Occipital lobe (tissue), 2 donors: ENCODE data around the gene IFNL2. TPM values are rescaled to one million over a fixed set of nuclear protein-coding genes. Genes with fewer than 3 reads are reported as not detected.
"Not testable (repeated sequence)": the region's sequence is repeated elsewhere in the genome, so short reads cannot be mapped to it uniquely, and the experiment has no call there.

ENCODE experiments used
- DNase-seq: peaks from one replicate; lab custom pipeline; 2025; lab: John Stamatoyannopoulos, UW
- total RNA-seq: library from RNA; depleted of rRNA; stranded (reverse); fragments of >200 nt; gene quantifications from one replicate; pipeline ENCODE4 v1.2.3, GENCODE V29; 2014

IFNL2 gene
- total RNA-seq, 1 donor from 2014 or later, result not detected

DNA sequence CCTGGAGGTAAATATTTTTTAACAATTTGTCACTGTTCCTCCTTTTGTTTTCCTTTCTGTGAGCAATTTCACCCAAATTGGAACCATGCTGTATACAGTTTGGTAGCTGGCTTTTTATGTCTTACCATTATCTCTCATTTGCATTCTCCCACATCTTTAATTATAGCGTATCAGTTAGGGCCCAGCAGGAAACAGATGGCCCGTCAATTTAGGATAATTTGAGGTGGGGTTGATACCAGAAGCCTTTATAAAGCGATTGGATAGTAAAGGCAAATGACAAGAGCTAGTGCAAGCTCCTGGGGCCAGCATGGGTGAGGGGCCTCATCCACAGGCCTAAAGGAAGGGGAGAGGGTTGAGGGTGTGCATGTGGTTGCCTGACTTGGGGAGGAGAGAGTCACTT, 15.7 kb upstream of the IFNL2 start:
- DNase-seq, result no peak

- DNase-seq, result no peak
Measured at GRCh38 chr19:39253374-39254149, 14.6 kb upstream of the IFNL2 start.

GRCh38 chr19:39254531-39255345, 13.5 kb upstream of the IFNL2 start:
- no peak for DNase-seq

- DNase-seq, result no peak
Measured at GRCh38 chr19:39257227-39257626, 11.0 kb upstream of the IFNL2 start.

GRCh38 chr19:39261704-39262103, 6.5 kb upstream of the IFNL2 start:
- DNase-seq, result no peak

GRCh38 chr19:39262496-39262895, 5.7 kb upstream of the IFNL2 start:
- DNase-seq, result no peak

DNA sequence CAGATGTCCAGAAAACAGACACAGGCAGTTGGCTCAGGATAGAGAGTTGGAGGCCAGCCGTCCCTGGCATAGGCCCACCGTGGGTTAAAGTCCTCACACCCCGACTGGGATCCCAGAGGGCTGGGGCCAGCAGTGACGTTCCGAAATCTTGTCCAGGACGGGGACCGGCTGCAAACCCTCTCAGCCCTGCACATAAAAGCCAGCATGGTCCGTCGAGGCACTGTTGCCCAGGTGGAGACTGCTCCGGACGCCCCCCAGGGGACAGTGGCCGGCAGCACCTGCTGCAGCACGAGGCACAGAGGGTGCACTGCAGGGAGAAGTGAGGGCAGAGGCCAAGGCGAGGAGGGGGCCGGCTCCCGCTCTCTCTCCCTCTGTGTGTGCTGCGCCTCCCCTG, 4.3 kb upstream of the IFNL2 start:
- no peak for DNase-seq

GRCh38 chr19:39264306-39265290, 3.6 kb upstream of the IFNL2 start:
- DNase-seq, result no peak

DNA sequence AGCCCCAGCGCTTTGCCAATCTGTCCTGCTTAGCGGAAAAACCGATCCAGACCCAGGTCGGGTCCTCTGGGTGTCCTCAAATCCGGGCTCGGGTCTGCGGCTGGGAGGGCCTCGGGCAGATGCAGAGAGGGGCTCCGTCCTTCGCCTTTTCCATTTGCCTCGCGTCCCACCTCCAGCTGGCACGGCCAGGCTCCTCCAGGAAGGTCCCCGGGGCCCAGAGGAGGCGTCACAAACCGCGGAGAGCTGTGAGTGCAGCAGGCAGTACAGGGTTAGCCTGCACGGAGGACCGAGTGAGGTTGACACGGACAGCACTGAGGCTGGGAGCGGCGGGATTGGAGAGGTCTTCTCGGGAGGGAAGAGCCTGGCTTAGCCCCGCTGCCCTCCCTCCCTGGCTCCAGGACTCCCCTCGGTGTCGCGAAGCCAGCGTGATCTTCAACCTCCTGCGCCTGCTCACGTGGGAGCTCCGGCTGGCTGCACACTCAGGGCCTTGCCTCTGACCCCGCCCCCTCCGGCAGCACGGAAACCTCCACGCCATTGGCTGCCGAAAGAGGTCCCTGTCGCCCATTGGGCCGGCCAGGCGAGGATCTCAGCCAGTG, 2.8 kb upstream of the IFNL2 start:
- no peak for DNase-seq

- DNase-seq, result not testable (repeated sequence)
Measured at GRCh38 chr19:39268531-39269223, 481 bp downstream of the IFNL2 start.

GRCh38 chr19:39269369-39269768, 1.2 kb downstream of the IFNL2 start:
- not testable (repeated sequence) for DNase-seq

DNA sequence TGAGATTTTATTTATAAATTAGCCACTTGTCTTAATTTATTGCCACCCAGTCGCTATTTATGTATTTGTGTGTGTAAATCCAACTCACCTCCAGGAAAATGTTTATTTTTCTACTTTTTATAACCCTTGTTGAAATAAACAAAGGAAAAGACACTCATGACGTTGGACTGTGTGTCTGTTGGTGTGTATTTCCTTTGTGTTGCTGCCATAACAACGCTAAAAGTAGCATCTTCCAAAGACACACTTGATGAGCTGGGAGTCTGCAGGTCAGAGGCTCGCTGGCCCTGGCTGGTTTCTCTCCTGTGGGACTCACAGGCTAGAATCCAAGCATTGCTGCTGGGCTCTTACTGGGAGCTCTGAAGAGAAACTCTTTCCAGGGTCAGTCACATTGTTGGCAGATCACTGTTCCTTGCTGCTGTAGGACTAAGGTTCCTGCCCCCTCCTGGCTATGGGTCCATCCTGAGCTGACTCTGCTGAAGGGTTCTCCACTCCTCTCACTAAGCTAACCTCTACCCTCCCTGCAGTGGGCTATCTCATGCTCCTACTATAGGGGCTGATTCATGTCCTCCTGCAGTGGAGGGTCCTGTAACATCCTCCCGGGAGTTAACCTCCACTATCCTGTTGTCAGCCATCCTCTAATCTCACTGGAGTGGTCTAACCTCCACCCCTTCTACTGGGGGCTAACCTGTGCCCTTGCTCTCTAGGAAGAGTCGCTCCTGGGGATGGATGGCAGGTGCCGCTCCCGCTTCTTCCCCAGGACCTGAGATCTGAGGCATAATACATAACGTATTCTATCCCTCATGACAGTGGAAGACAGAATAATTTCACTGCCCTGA, 2.1 kb downstream of the IFNL2 start:
- no peak for DNase-seq

- DNase-seq, result not testable (repeated sequence)
Measured at GRCh38 chr19:39273859-39274258, 5.7 kb downstream of the IFNL2 start.

DNA sequence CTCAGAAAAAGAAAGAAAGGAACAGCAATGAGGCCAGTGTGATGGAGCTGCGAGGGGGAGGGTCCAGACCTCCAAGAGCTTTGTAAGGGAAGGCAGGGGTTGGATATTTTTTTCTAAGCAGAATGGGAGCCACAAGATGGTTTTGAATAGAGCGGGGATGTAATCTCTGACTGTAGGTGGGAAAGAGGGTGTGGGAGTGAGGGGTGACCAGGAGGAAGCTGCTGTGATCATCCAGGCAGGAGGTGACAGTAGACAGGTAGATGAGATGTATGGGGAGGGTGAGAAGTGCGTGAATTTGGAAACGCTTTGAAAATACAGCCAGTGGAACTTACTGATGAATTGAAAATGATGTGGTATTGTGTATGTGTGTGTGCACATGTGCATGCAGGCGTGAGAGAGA, 7.4 kb downstream of the IFNL2 start:
- DNase-seq, result no peak

- no peak for DNase-seq
Measured at GRCh38 chr19:39276740-39277139, 8.5 kb downstream of the IFNL2 start.

- DNase-seq, result no peak
Measured at GRCh38 chr19:39277598-39277997, 9.4 kb downstream of the IFNL2 start.

GRCh38 chr19:39282021-39282420, 13.8 kb downstream of the IFNL2 start:
- no peak for DNase-seq

DNA sequence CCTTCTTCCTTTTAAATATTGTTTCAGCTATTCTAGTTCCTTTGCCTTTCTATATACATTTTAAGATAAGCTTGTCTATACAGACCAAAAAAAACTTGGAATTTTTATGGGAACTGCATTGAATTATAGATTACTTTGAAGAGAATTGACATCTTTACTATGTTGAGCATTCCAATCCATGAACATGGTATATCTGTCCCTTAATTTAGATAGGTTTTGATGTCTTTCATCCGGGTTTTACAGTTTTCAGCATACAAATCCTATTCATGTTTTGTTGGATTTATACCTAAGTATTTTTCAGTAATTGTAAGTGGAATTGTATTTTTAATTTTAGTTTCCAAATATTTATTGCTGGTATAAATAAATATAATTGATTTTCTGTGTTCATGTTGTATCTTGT, 15.8 kb downstream of the IFNL2 start:
- DNase-seq, result no peak

GRCh38 chr19:39293394-39293793, 25.2 kb downstream of the IFNL2 start:
- DNase-seq, result no peak
